SU-DHL-6 (cell line): ENCODE data around the gene CFAP20DC.

ENCODE experiments used
- H2AFZ ChIP-seq: fragments of 200-600 bp; sonication (generic); 2 replicates; pipeline ENCODE4 v1.6.1; 2014; ENCODE audit warnings: low read depth, mild to moderate bottlenecking, moderate library complexity, mixed read lengths, antibody characterized with exemption, low read length; ENCODE audit not compliant: severe bottlenecking
- H3F3A ChIP-seq: fragments of 200-600 bp; shearing (Covaris generic); 2 replicates; pipeline ENCODE4 v1.6.0; 2016; ENCODE audit warnings: antibody characterized with exemption, mild to moderate bottlenecking; ENCODE audit not compliant: insufficient read depth
- H3K27ac ChIP-seq: fragments of 200-600 bp; sonication (generic); 2 replicates; pipeline ENCODE4 v1.5.1; 2016; ENCODE audit warnings: low read depth, mild to moderate bottlenecking, low read length, moderate library complexity, mixed read lengths
- H3K27me3 ChIP-seq: fragments of 200-600 bp; sonication (generic), shearing (Covaris generic); 2 replicates; pipeline ENCODE4 v1.6.0; 2014; ENCODE audit warnings: mild to moderate bottlenecking, low read length
- H3K36me3 ChIP-seq: fragments of 200-600 bp; sonication (generic); 2 replicates; pipeline ENCODE4 v1.6.1; 2014; ENCODE audit warnings: mild to moderate bottlenecking, low read length, mixed read lengths
- H3K4me2 ChIP-seq: fragments of 300-600, 200-600 bp; shearing (Covaris generic), sonication (generic); 2 replicates; pipeline ENCODE4 v1.6.0; 2014; ENCODE audit warnings: low read length, low read depth, mild to moderate bottlenecking; ENCODE audit not compliant: poor library complexity, severe bottlenecking
- H3K4me3 ChIP-seq: fragments of 200-600 bp; sonication (generic); 2 replicates; pipeline ENCODE4 v1.5.1; 2014; ENCODE audit warnings: antibody characterized with exemption, low read length, mild to moderate bottlenecking, mixed read lengths; ENCODE audit not compliant: insufficient read depth, poor library complexity, severe bottlenecking
- H3K79me2 ChIP-seq: fragments of 200-600 bp; sonication (generic); 2 replicates; pipeline ENCODE4 v1.6.1; 2014; ENCODE audit warnings: mild to moderate bottlenecking, low read length, moderate library complexity; ENCODE audit not compliant: insufficient read depth
- H3K9ac ChIP-seq: fragments of 200-600 bp; sonication (generic); 2 replicates; pipeline ENCODE4 v1.7.0; 2014; ENCODE audit warnings: mild to moderate bottlenecking, low read length
- H3K9me2 ChIP-seq: fragments of 200-600 bp; sonication (generic); replicated peaks from 2 replicates; pipeline ENCODE4 v1.6.1; 2014; ENCODE audit warnings: low read length; ENCODE audit not compliant: insufficient read depth
- H3K9me3 ChIP-seq: fragments of 200-600 bp; sonication (generic); 2 replicates; pipeline ENCODE4 v1.6.1; 2014; ENCODE audit warnings: low read length, mixed read lengths; ENCODE audit not compliant: insufficient read depth
- H4K20me1 ChIP-seq: fragments of 200-600 bp; sonication (generic); 2 replicates; pipeline ENCODE4 v1.6.1; 2014; ENCODE audit warnings: low read depth, mild to moderate bottlenecking, antibody characterized with exemption, low read length, moderate library complexity, mixed read lengths
- EZH2phosphoT487 ChIP-seq: fragments of 200-600 bp; sonication (generic), shearing (Covaris generic); conservative IDR thresholded peaks from 2 replicates; pipeline ENCODE4 v1.6.1; 2018; ENCODE audit warnings: mild to moderate bottlenecking, antibody characterized with exemption, low read length, moderate library complexity, mixed read lengths
- TF ChIP-seq, protein P1 (sequence below): fragments of 200-600 bp; sonication (generic); IDR thresholded peaks from one replicate; pipeline ENCODE4 v1.5.1; 2017; ENCODE audit warnings: antibody characterized with exemption, mild to moderate bottlenecking, low read length, moderate library complexity; ENCODE audit not compliant: insufficient read depth, poor library complexity, severe bottlenecking

CFAP20DC gene

DNA sequence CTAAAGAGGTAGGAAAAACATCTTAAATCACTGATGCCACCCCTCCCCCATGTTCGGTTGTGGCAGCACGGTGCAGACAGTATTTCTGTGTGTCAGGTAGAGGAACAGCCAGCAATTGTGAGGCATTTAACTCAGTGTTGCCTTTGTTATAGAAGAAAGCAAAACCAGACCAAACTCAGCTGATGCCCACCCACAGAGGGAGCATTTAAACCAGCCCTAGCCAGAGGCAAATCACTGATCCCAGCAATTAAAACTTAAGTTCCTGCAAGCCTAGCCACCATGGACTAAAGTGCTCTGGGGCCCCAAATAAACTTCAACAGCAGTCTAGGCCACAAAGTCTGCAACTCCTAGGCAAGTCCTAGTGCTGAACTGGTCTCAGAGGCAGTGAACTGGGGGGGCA is 94.5 kb downstream of the CFAP20DC start:
- TF ChIP-seq EZH2phosphoT487: no peak
- TF ChIP-seq, protein P1, sequence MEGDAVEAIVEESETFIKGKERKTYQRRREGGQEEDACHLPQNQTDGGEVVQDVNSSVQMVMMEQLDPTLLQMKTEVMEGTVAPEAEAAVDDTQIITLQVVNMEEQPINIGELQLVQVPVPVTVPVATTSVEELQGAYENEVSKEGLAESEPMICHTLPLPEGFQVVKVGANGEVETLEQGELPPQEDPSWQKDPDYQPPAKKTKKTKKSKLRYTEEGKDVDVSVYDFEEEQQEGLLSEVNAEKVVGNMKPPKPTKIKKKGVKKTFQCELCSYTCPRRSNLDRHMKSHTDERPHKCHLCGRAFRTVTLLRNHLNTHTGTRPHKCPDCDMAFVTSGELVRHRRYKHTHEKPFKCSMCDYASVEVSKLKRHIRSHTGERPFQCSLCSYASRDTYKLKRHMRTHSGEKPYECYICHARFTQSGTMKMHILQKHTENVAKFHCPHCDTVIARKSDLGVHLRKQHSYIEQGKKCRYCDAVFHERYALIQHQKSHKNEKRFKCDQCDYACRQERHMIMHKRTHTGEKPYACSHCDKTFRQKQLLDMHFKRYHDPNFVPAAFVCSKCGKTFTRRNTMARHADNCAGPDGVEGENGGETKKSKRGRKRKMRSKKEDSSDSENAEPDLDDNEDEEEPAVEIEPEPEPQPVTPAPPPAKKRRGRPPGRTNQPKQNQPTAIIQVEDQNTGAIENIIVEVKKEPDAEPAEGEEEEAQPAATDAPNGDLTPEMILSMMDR: no peak
- Histone ChIP-seq H4K20me1 (no peaks in the 10 kb centered on the region), H3K9ac (no peak overlapping the region), H3K27me3 (no peaks in the 10 kb centered on the region), H3K9me3 (no peaks in the 10 kb centered on the region), H3F3A (no peaks in the 10 kb centered on the region), H3K27ac (no peak overlapping the region), H3K36me3 (no peaks in the 10 kb centered on the region), H3K9me2 (0 out of 2 replicates have a peak, but pooled peaks cover 2% of the 10 kb centered on the region), H3K4me3 (no peak overlapping the region), H3K4me2 (no peak overlapping the region), H2AFZ (no peak overlapping the region), H3K79me2 (no peaks in the 10 kb centered on the region)

DNA sequence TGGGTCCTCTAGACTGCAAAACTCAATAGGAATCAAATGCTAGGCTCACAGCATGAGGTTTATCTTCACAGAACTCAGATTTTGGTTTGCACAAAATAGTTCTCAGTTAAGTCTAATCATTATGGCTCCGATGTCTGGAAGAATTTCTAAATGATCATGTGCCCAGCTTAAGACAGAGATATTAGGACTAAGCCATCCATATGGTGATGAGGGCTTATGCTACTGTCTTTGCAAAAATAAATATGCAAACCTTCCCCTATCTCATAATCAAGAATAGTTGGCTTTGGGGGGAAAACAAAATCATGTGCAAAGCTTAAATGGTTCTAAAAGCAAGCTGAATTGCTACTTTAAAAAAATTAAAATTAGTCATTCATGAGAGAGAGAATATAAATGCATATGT is 96.5 kb downstream of the CFAP20DC start:
- Histone ChIP-seq H3K36me3 (no peaks in the 10 kb centered on the region), H3K9me3 (no peaks in the 10 kb centered on the region), H3K9ac (no peak overlapping the region), H3K27me3 (no peaks in the 10 kb centered on the region), H3K4me3 (no peak overlapping the region), H3F3A (no peaks in the 10 kb centered on the region), H4K20me1 (no peaks in the 10 kb centered on the region), H3K9me2 (0 out of 2 replicates have a peak, but pooled peaks cover 2% of the 10 kb centered on the region), H3K27ac (no peak overlapping the region), H3K4me2 (no peak overlapping the region), H3K79me2 (no peaks in the 10 kb centered on the region), H2AFZ (no peak overlapping the region)
- no peak for TF ChIP-seq EZH2phosphoT487
- TF ChIP-seq, protein P1: no peak

DNA sequence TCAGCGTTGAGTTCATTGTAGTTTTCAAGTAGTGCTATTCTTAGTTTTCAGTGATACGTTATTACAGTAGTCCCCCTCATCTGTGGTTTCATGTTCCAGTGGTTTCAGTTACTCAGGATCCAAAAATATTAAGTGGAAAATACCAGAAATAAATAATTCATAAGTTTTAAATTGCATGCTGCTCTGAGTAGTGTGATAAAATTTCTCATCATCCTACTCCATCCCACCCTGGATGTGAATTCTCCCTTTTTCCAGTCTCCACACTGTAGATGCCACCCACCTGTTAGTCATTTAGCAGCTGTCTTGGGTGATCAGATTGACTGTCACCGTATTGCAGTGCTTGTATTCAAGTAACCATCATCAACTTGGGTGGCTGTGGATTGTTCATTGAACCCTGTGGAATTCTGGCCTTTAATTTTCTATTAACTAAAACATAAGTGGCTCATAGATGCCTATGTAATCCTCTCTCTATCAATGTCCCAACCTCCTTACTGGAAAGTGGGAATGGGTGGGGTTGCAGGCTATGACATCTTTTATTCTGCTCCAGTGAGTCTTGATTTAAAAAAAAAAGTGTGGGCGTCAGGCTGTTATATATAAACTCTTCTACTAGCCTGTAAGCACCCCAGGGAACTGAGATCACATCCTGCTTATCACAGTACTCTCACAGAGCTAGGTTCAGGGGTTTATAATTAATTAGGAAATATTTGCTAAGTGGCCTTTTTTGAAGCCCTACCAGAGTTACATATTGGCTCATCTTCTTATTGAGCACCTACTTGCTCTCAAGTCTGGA is 97.5 kb downstream of the CFAP20DC start:
- Histone ChIP-seq H3K4me2 (no peak overlapping the region), H3K27ac (no peak overlapping the region), H4K20me1 (no peaks in the 10 kb centered on the region), H3K36me3 (no peaks in the 10 kb centered on the region), H3K9ac (no peak overlapping the region), H3K4me3 (no peak overlapping the region), H3K79me2 (no peaks in the 10 kb centered on the region), H3K9me3 (no peaks in the 10 kb centered on the region), H2AFZ (no peak overlapping the region), H3K9me2 (0 out of 2 replicates have a peak, but pooled peaks cover 2% of the 10 kb centered on the region), H3F3A (no peaks in the 10 kb centered on the region), H3K27me3 (no peaks in the 10 kb centered on the region)
- TF ChIP-seq EZH2phosphoT487: no peak
- TF ChIP-seq, protein P1: no peak
